Stimulated activated CD4-positive, alpha-beta T cell treated with anti-CD3 and anti-CD28 coated beads, Interleukin-1b, Interleukin-23, amount 100 ng/mL, for 24 hours (primary cell): ENCODE data around the gene NOM1.

Source experiments
- DNase-seq, 4 experiments: peaks; one replicate each; pipeline ENCODE4 v3.0.0-alpha.2; 2020; ENCODE audit warnings: low read depth in 4 of 4, low spot score in 1 of 4

The NOM1 gene

GRCh38 chr7:156979007-156979606 is 29.6 kb downstream of the NOM1 start:
- no peak for DNase-seq

- no peak for DNase-seq
Observed at GRCh38 chr7:156979711-156980110, 30.2 kb downstream of the NOM1 start.

GRCh38 chr7:156984174-156984891 is 34.8 kb downstream of the NOM1 start:
- no peak for DNase-seq

GRCh38 chr7:156985101-156985992 is 35.8 kb downstream of the NOM1 start:
- DNase-seq, result no peak

- no peak for DNase-seq
Observed at GRCh38 chr7:156986378-156986777, 36.9 kb downstream of the NOM1 start.

- no peak for DNase-seq
Observed at GRCh38 chr7:156988343-156989185, 39.1 kb downstream of the NOM1 start.

GRCh38 chr7:156989766-156990535 is 40.4 kb downstream of the NOM1 start:
- no peak for DNase-seq

GRCh38 chr7:156993021-156993924 is 43.8 kb downstream of the NOM1 start:
- DNase-seq, result no peak

- DNase-seq, result no peak
Observed at GRCh38 chr7:156993925-156994235, 44.4 kb downstream of the NOM1 start.

- DNase-seq, result no peak
Observed at GRCh38 chr7:156994417-156994816, 44.9 kb downstream of the NOM1 start.

- no peak for DNase-seq
Observed at GRCh38 chr7:156998988-156999957, 49.8 kb downstream of the NOM1 start.

- no peak for DNase-seq
Observed at GRCh38 chr7:156999958-157000726, 50.6 kb downstream of the NOM1 start.

GRCh38 chr7:157000741-157001653 is 51.5 kb downstream of the NOM1 start:
- no peak for DNase-seq

GRCh38 chr7:157001920-157002818 is 52.7 kb downstream of the NOM1 start:
- DNase-seq, result no peak

- DNase-seq, result no peak
Observed at GRCh38 chr7:157002819-157003421, 53.4 kb downstream of the NOM1 start.
